Activated CD8-positive, alpha-beta memory T cell treated with anti-CD3 and anti-CD28 coated beads for 48 hours (primary cell): Measurements from ENCODE around the gene C9orf50.

Experiments used
- DNase-seq, 3 experiments: peaks; one replicate each; pipeline ENCODE4 v3.0.0-alpha.2; 2020; ENCODE audit warnings: low read depth in 2 of 3, low spot score in 2 of 3

Gene C9orf50

GRCh38 chr9:129572052-129572425 lies 48.9 kb downstream of the C9orf50 start:
- no peak for DNase-seq

DNA sequence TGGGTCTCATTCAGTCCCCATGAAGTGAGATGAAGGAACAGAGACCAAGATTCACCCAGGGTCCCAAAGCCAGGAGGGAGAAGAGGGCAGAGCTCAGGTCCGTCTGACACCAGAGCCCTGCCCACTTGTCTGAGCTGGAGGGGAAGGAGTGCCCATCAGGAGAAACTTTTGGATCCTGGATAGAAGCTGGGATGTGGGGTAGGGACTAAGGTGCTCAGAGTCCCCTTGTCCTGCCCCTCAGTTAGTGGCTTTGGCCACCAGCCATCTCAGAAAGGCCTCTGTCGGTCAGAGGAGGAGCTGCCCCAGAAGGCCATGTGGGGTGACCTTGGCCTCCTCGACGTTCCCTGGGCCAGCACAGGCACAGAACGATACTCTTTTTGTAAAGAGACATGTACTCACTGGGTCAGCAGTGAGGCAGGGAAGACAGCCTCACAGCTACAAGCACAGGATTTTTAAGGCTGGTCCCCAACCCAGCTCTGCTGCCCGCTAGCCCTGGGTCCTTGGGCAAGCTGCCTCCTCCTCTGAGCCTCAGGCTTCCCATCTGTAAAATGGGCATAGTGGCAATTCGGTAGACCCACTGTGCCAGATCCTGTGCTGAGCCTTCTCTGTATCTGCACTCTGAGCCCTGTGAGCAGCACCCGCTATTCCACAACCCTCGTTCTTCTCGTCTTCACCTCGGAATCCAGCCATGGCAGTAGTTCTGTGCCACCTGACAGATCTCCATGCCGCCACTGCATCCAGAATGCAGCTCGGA lies 49.4 kb downstream of the C9orf50 start:
- no peak for DNase-seq

- DNase-seq = no peak
Measured at GRCh38 chr9:129570450-129571297, 50.2 kb downstream of the C9orf50 start.

DNA sequence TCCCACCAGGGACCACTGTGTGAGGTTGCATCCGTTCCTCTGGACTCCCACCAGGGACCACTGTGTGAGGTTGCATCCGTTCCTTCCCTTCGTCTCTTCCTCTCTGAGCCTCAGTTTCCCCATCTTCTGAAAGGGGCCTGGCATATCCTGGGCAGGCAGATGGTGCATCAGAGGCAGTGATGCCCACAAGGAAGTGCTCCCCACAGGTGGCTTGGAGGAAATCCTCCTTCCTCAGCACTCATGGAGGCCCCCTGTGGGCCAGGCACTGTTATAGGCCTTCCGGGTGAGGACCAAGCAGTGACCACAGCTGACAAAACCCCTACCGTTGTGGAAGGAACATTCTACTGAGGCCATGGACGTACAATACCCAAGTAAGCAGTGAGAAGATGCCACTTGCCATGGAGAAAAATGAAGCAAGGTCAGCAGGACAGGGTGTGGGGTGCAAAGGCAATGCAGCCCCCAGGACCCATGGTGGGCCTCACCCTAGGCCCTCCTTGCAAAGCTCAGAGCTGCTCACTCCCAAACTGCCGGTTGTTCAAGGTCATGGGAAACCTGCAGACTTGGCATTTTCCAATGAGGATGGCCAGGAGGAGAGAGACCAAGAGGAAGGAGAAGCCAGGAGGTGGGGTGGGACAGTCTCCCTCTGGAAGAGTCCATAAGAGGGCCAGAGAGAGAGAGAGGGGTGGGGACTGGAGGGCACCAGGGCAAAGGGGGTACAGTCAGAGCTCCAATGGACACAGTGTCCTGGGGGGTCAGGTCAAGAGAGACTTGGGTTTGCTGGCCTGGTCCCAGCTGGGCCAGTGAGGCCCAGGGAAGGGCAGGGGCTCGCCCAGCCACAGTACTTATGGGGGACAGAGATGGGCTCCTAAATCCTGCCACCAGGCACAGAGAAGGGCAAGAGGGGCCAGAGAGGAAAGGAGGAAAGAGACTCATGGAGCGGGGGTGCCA lies 51.1 kb downstream of the C9orf50 start:
- DNase-seq = no peak

- DNase-seq = no peak
Measured at GRCh38 chr9:129568560-129569501, 52.1 kb downstream of the C9orf50 start.

DNA sequence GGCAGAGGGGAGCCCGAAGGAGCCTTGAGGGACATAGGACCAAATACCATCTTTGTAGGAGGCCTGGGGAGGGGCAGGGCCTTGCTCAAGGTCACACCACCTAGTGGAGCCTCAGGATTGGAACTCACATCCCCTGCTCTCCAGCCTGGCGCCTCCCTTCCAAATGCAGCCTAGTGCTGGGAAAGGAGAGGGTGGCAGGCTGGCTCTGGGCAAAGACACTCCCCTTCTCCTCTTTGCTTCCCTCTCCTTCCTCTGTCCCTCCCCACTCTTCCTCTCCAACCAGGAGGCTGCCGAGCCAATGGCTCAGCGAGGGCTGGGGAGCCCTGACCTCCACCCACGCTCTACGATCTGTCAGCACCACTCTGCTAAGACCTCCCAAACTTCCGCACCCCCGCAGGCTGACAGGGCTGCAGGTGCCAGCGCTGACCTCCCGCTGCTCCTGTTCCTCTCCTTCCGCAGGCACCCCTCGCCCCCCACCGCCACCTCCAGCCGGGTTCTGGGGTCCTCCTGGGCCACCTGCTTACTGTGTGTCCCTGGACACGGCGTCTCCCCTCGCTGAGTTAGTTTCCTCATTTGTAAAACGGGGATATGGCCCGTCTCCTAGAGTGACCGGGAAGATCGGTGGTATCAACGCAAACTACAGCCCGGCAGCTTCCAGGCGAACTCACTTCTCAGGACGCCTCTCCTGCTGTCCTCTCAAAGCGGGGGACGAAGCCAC lies 52.9 kb downstream of the C9orf50 start:
- no peak for DNase-seq

- no peak for DNase-seq
Measured at GRCh38 chr9:129567329-129567728, 53.6 kb downstream of the C9orf50 start.

GRCh38 chr9:129566563-129567266 lies 54.2 kb downstream of the C9orf50 start:
- no peak for DNase-seq

DNA sequence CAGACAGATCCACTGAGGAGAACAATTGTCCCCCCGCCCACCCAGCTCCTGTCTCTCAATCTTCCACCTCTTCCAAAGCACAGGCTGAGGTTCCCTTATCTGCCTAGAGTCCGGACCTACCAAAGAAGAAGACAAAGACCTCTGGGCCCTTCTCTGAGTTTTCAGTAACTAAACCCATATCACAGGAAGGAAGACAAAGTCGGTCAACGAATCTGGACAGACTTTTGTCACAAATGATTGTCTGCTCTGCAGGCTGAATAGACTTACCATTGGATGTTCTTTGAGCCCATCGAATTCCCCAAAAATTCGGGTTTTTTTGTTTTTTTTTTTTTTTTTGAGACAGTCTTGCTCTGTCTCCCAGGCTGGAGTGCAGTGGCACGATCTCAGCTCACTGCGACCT lies 58.0 kb downstream of the C9orf50 start:
- DNase-seq = no peak

DNA sequence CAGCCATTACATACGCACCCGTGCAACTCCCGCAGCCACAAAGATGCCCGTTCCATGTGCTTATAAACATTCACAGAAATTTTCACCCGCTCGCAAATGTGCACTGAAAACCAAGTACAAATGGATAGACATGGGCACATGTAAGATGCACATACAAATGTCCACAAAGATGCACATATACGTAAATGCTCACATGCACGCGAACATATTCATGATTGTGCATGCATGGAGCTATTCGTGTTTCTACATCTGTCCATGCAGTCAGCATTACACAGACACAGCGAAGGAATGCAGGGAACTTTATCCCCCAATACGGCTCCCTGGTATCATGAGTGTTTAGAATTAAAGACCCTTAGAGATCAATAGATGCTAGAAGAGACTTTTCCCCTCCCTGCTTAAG lies 58.4 kb downstream of the C9orf50 start:
- DNase-seq = no peak
